ENCODE data around the gene C3orf70. TPM values are rescaled to one million over a fixed set of nuclear protein-coding genes. Genes with fewer than 3 reads are reported as not detected.

Gene C3orf70
- total RNA-seq, 2 experiments from 2014 or later, result not detected

DNA sequence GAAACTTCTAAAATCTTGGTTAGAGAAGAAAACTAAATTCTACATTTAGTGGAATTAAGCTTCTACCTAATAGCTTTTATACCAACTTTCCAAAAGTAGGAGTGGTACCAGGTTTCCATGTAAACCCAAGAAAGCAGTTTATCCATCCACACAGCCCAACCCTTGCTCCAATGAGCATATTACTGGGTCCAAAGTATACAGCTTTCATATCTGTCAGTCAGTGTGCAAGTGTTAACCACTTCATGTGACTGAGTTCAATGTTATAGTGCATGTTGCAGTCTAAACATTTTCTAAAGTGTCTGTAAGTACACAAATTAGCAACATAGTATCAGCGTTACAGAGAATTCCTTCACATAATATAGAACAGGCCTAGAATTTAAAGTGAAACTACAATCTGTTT lies 73.2 kb downstream of the C3orf70 start:
- CTCF ChIA-PET (ENCODE audit: unreplicated experiment), result no interaction called here
- no peak for DNase-seq (ENCODE audit: low spot score)
- Histone ChIP-seq H3K27ac (ENCODE audit: low read depth, low read length, poor library complexity, severe bottlenecking) (no peak overlapping the region), H3K79me2 (ENCODE audit: insufficient read depth, low read depth, low read length) (no peaks in the 10 kb centered on the region), H4K20me1 (ENCODE audit: insufficient read depth, low read length) (no peaks in the 10 kb centered on the region), H3K36me3 (ENCODE audit: insufficient read depth, low read length) (no peaks in the 10 kb centered on the region), H2AFZ (ENCODE audit: low read length) (no peak overlapping the region), H3K4me3 (ENCODE audit: low read depth, low read length, poor library complexity, severe bottlenecking) (no peak overlapping the region), H3K9me2 (ENCODE audit: insufficient read depth, low read length) (no peaks in the 10 kb centered on the region), H3K4me1 (ENCODE audit: insufficient read depth, low read length, poor library complexity, severe bottlenecking) (no peaks in the 10 kb centered on the region), H3K4me2 (ENCODE audit: low read length) (no peak overlapping the region), H3K9me3 (ENCODE audit: low read length) (no peaks in the 10 kb centered on the region)
- TF ChIP-seq, protein P1, sequence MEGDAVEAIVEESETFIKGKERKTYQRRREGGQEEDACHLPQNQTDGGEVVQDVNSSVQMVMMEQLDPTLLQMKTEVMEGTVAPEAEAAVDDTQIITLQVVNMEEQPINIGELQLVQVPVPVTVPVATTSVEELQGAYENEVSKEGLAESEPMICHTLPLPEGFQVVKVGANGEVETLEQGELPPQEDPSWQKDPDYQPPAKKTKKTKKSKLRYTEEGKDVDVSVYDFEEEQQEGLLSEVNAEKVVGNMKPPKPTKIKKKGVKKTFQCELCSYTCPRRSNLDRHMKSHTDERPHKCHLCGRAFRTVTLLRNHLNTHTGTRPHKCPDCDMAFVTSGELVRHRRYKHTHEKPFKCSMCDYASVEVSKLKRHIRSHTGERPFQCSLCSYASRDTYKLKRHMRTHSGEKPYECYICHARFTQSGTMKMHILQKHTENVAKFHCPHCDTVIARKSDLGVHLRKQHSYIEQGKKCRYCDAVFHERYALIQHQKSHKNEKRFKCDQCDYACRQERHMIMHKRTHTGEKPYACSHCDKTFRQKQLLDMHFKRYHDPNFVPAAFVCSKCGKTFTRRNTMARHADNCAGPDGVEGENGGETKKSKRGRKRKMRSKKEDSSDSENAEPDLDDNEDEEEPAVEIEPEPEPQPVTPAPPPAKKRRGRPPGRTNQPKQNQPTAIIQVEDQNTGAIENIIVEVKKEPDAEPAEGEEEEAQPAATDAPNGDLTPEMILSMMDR (conservative IDR thresholded peaks at IDR 0.05; ENCODE audit: low read length), result no peak
- no peak for TF ChIP-seq EZH2phosphoT487 (IDR thresholded peaks at IDR 0.05; ENCODE audit: borderline replicate concordance, low read depth, low read length)
- POLR2A ChIA-PET, result interaction anchor here (0.6 kb wide), 1 partner anchor 49 kb away, joined by 6 read pairs; no protein-coding TSS in a partner anchor
- intact Hi-C loops (cut with micrococcal nuclease; ENCODE audit: unreplicated experiment), result loop anchor here (10.0 kb wide), 1 partner anchor 205 kb away; no protein-coding TSS in a partner anchor
- BruUV-seq (replicated peaks), result no TSS peak

DNA sequence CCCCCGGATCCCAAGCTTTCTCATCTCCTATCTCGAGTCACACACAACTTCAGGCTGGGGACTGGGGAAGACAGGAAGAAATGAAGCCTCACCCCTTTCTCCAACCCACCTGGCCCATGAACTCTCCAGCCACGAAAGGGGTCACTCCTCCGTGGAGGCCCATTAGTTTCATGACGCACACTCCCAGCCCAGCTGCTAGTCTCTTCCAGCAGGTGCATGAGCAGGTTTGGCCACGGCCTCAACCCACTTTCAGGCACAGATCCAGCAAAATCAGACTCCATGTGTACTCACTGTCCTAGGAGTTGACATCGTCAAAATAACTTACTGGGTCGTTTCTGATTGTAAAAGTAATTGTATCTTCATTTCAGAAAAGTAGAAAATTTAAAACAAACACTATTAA lies 76.6 kb downstream of the C3orf70 start:
- POLR2A ChIA-PET, result no interaction called here
- Histone ChIP-seq H3K4me3 (ENCODE audit: low read depth, low read length, poor library complexity, severe bottlenecking) (no peak overlapping the region), H3K9me2 (ENCODE audit: insufficient read depth, low read length) (no peaks in the 10 kb centered on the region), H2AFZ (ENCODE audit: low read length) (no peak overlapping the region), H3K4me2 (ENCODE audit: low read length) (no peak overlapping the region), H3K27ac (ENCODE audit: low read depth, low read length, poor library complexity, severe bottlenecking) (no peak overlapping the region), H3K9me3 (ENCODE audit: low read length) (no peaks in the 10 kb centered on the region), H3K36me3 (ENCODE audit: insufficient read depth, low read length) (no peaks in the 10 kb centered on the region), H3K4me1 (ENCODE audit: insufficient read depth, low read length, poor library complexity, severe bottlenecking) (no peaks in the 10 kb centered on the region), H4K20me1 (ENCODE audit: insufficient read depth, low read length) (no peaks in the 10 kb centered on the region), H3K79me2 (ENCODE audit: insufficient read depth, low read depth, low read length) (no peaks in the 10 kb centered on the region)
- TF ChIP-seq, protein P1 (conservative IDR thresholded peaks at IDR 0.05; ENCODE audit: low read length), result no peak
- TF ChIP-seq EZH2phosphoT487 (IDR thresholded peaks at IDR 0.05; ENCODE audit: borderline replicate concordance, low read depth, low read length), result no peak
- CTCF ChIA-PET (ENCODE audit: unreplicated experiment), result interaction anchor here (0.6 kb wide), 1 partner anchor 565 kb away, joined by 4 read pairs; no protein-coding TSS in a partner anchor
- DNase-seq (ENCODE audit: low spot score), result no peak
- BruUV-seq (replicated peaks), result no TSS peak
- intact Hi-C loops (cut with micrococcal nuclease; ENCODE audit: unreplicated experiment), result loop anchor here (10.0 kb wide), 1 partner anchor 201 kb away; no protein-coding TSS in a partner anchor

DNA sequence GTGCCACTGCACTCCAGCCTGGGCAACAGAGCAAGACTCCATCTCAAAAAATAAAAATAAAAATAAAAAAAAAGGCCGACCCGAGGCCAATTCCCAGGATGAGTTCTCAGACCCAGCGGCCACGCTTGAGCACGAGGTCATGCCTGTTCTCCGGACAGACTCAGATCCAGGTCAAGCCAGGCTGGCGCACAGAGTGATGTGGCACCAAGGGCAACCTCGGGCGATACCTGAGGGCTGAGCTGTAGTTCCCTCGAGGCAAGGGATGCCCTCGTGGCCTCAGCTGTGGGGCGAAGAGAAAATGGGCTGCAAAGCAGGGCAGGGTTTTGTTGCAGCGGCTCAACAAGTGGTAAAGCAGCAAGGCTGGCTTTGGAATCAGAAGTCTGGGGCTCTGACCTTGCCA lies 77.3 kb downstream of the C3orf70 start:
- Histone ChIP-seq H3K9me3 (ENCODE audit: low read length) (no peaks in the 10 kb centered on the region), H3K4me1 (ENCODE audit: insufficient read depth, low read length, poor library complexity, severe bottlenecking) (no peaks in the 10 kb centered on the region), H2AFZ (ENCODE audit: low read length) (no peak overlapping the region), H3K79me2 (ENCODE audit: insufficient read depth, low read depth, low read length) (no peaks in the 10 kb centered on the region), H3K9me2 (ENCODE audit: insufficient read depth, low read length) (no peaks in the 10 kb centered on the region), H3K27ac (ENCODE audit: low read depth, low read length, poor library complexity, severe bottlenecking) (no peak overlapping the region), H3K4me3 (ENCODE audit: low read depth, low read length, poor library complexity, severe bottlenecking) (no peak overlapping the region), H3K36me3 (ENCODE audit: insufficient read depth, low read length) (no peaks in the 10 kb centered on the region), H4K20me1 (ENCODE audit: insufficient read depth, low read length) (no peaks in the 10 kb centered on the region), H3K4me2 (ENCODE audit: low read length) (no peak overlapping the region)
- ChIA-PET POLR2A (no interaction called here), CTCF (ENCODE audit: unreplicated experiment) (no interaction called here)
- intact Hi-C loops (cut with micrococcal nuclease; ENCODE audit: unreplicated experiment), result loop anchor here (10.0 kb wide), 1 partner anchor 201 kb away; no protein-coding TSS in a partner anchor
- DNase-seq (ENCODE audit: low spot score), result no peak
- TF ChIP-seq, protein P1 (conservative IDR thresholded peaks at IDR 0.05; ENCODE audit: low read length), result no peak
- no peak for TF ChIP-seq EZH2phosphoT487 (IDR thresholded peaks at IDR 0.05; ENCODE audit: borderline replicate concordance, low read depth, low read length)
- BruUV-seq (replicated peaks), result no TSS peak
